ENCODE data around the gene SLC6A11. TPM values are rescaled to one million over a fixed set of nuclear protein-coding genes. Genes with fewer than 3 reads are reported as not detected.

Gene SLC6A11
- total RNA-seq, 4 donors from 2014 or later, result 0.30 to 0.44 (median 0.42) TPM; not detected in 1

DNA sequence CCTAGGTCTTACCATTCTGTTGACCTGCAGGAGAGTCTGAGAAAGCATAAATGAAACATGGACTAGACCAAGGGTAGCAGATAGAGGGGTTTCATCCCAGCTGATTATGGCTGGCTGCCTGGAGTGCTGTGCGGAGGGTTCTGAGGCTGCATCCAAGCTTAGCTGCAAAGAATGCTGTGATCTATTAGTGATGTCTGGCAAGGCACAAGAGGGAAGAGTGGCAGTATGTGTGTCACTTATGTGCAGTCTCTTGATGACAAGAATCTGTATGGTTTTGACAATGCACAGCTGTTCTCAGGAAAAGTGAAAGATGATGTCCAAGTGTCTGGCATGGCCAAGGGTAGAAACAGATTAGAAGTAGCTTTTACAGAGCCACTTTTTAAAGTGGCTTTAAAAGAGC lies 54.3 kb downstream of the SLC6A11 start:
- 89 to 94% methylated on average over 1 of the region's 1 CpG for WGBS, 2 donors
- TF ChIP-seq POLR2A (IDR thresholded peaks at IDR 0.05) (no peak), EP300 (IDR thresholded peaks at IDR 0.05) (no peak)
- TF ChIP-seq, protein P1, sequence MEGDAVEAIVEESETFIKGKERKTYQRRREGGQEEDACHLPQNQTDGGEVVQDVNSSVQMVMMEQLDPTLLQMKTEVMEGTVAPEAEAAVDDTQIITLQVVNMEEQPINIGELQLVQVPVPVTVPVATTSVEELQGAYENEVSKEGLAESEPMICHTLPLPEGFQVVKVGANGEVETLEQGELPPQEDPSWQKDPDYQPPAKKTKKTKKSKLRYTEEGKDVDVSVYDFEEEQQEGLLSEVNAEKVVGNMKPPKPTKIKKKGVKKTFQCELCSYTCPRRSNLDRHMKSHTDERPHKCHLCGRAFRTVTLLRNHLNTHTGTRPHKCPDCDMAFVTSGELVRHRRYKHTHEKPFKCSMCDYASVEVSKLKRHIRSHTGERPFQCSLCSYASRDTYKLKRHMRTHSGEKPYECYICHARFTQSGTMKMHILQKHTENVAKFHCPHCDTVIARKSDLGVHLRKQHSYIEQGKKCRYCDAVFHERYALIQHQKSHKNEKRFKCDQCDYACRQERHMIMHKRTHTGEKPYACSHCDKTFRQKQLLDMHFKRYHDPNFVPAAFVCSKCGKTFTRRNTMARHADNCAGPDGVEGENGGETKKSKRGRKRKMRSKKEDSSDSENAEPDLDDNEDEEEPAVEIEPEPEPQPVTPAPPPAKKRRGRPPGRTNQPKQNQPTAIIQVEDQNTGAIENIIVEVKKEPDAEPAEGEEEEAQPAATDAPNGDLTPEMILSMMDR (IDR thresholded peaks at IDR 0.05), result no peak
- Histone ChIP-seq H3K27me3 (no peaks in the 10 kb centered on the region), H3K36me3 (no peaks in the 10 kb centered on the region), H3K4me3 (no peak overlapping the region), H3K4me1 (no peaks in the 10 kb centered on the region), H3K9me3 (no peaks in the 10 kb centered on the region), H3K27ac (no peak overlapping the region)
- DNase-seq (ENCODE audit: low spot score in 2 of 2), result no peak

DNA sequence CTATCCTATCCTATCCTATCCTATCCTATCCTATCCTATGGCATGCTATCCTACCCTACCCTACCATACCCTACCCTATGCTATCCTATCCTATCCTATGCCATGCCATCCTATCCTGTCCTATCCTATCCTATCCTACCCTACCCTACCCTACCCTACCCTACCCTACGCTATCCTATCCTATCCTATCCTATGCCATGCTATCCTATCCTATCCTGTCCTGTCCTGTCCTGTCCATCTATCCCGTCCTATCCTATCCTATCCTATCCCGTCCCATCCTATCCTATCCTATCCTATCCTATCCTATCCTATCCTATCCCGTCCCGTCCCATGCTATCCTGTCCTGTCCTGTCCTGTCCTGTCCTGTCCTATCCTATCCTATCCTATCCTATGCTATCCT lies 57.4 kb downstream of the SLC6A11 start:
- H3K4me1 ChIP-seq, result no peaks in the 10 kb centered on the region
- H3K4me3 ChIP-seq, result no peak overlapping the region
- DNase-seq (ENCODE audit: low spot score in 2 of 2), result no peak
- TF ChIP-seq, protein P1 (IDR thresholded peaks at IDR 0.05), result no peak
- TF ChIP-seq POLR2A (IDR thresholded peaks at IDR 0.05), result no peak
- no peak for TF ChIP-seq EP300 (IDR thresholded peaks at IDR 0.05)
- H3K27me3 ChIP-seq, result no peaks in the 10 kb centered on the region
- H3K9me3 ChIP-seq, result no peaks in the 10 kb centered on the region
- H3K27ac ChIP-seq, result no peak overlapping the region
- H3K36me3 ChIP-seq, result no peaks in the 10 kb centered on the region
- WGBS, 2 donors, result 76 to 84% methylated on average over 5 of the region's 5 CpGs

DNA sequence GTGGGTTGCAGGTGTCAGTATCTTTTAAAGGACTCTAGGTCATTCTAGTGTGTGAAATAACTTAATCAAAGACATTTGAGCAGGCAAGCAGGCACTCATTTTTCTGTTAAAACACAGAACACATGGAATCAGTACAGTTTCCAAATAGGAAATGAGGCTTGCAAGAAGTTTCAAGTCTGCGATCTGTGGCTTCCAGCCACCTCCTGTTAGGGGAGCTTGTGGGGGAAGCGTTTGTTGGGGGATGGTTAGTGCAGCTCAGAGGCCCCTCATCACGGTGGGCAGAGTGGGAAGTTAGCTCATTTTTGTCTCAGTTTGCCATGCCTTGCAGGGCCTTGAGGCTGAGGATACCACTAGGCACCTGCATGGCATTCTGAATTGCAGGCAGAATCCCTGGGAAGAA lies 59.9 kb downstream of the SLC6A11 start:
- Histone ChIP-seq H3K9me3 (no peaks in the 10 kb centered on the region), H3K27me3 (no peaks in the 10 kb centered on the region), H3K4me1 (no peaks in the 10 kb centered on the region), H3K4me3 (no peak overlapping the region), H3K27ac (no peak overlapping the region), H3K36me3 (no peaks in the 10 kb centered on the region)
- TF ChIP-seq EP300 (IDR thresholded peaks at IDR 0.05), result no peak
- TF ChIP-seq, protein P1 (IDR thresholded peaks at IDR 0.05), result no peak
- no peak for TF ChIP-seq POLR2A (IDR thresholded peaks at IDR 0.05)
- 39 to 49% methylated on average over 3 of the region's 3 CpGs for WGBS, 2 donors
- no peak for DNase-seq (ENCODE audit: low spot score in 2 of 2)

DNA sequence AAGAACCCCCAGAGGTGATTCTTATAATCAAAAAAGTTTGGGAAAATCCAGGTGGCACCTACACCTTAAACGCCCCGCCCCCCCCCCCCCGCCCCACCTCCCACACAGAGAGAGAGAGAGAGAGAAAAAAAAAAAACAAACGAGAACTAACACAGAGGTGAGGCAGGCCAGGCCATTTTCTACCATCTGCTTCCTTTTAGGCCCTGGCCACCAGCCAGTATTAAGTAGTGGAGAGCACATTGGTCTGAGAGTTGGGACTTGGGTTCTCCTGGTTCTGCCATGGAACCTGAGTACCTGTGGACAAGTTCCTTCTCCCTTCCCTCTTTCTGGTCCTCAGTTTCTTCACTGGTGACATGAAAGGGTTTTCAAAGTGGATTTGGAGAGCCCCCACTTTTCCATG lies 60.6 kb downstream of the SLC6A11 start:
- TF ChIP-seq, protein P1 (IDR thresholded peaks at IDR 0.05), result no peak
- TF ChIP-seq EP300 (IDR thresholded peaks at IDR 0.05) (no peak), POLR2A (IDR thresholded peaks at IDR 0.05) (no peak)
- Histone ChIP-seq H3K27me3 (no peaks in the 10 kb centered on the region), H3K9me3 (no peaks in the 10 kb centered on the region), H3K4me1 (no peaks in the 10 kb centered on the region), H3K27ac (no peak overlapping the region), H3K4me3 (no peak overlapping the region), H3K36me3 (no peaks in the 10 kb centered on the region)
- 59 to 62% methylated on average over 4 of the region's 4 CpGs for WGBS, 2 donors
- DNase-seq (ENCODE audit: low spot score in 2 of 2), result no peak

DNA sequence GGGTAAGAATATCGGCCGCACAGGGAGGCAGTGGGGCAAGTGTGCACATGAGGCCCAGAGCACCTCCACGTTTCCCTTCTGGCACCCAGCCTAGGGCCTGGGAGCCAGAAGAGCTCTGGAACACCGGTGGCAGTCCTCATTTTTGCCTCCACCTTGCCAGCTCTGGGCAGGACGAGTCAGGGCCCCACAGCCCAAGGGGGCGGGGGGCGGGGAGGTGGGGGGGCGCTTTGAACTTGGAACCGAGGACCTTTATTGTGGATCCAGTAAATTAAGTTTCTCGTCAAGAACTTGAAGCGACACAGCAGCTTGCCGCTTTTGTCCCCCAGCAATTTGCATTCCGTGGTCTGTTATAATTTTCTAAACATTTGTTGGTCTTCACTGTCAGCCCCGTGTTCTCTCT lies 66.8 kb downstream of the SLC6A11 start:
- H3K36me3 ChIP-seq, result no peaks in the 10 kb centered on the region
- DNase-seq (ENCODE audit: low spot score in 2 of 2), result no peak
- WGBS, 2 donors, result 76 to 78% methylated on average over 14 of the region's 14 CpGs
- no peak overlapping the region for H3K4me3 ChIP-seq
- H3K27ac ChIP-seq, result no peak overlapping the region
- no peaks in the 10 kb centered on the region for H3K4me1 ChIP-seq
- TF ChIP-seq POLR2A (IDR thresholded peaks at IDR 0.05), result no peak
- TF ChIP-seq EP300 (IDR thresholded peaks at IDR 0.05), result no peak
- TF ChIP-seq, protein P1 (IDR thresholded peaks at IDR 0.05), result no peak
- no peaks in the 10 kb centered on the region for H3K27me3 ChIP-seq
- H3K9me3 ChIP-seq, result no peaks in the 10 kb centered on the region

All from tibial nerve (tissue), 4 donors.